ENCODE results near the gene HAUS3.
"Not testable (repeated sequence)": the region's sequence is repeated elsewhere in the genome, so short reads cannot be mapped to it uniquely, and the experiment has no call there.

Gene HAUS3

DNA sequence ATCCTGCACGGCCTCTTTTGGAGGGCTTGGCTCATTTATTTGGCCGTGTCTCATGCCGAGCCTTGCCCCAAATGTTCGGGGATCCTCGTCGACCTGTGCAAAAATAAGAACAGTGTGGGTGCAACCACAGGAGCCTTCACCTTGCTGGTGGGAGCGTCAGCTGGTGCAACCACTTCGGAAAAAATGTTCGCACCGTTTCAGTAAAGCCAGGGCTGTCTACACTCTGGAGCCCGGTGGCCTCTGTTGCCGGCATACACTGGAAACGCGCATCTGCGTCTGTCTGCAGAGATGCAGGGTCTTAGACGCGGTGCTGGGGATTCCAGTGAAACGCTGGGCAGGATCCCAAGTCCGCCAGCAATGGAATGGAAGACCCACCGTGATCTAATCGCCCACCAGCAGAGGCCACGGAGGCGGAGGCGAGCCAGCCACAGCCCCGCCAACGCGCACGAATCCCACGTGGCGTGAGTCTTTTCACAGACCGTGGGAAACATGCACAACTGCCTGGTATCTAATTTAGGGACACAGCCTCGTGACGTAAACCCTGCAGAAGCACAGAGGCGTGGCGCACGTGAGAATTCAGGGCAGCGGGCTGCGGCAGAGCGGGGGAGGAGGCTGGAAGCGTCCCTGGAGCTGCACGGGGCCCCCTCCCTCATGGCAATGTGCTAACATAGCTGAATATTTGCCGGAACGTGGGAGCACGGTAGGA lies 33.8 kb upstream of the HAUS3 start:
- DNase-seq = no peak

DNA sequence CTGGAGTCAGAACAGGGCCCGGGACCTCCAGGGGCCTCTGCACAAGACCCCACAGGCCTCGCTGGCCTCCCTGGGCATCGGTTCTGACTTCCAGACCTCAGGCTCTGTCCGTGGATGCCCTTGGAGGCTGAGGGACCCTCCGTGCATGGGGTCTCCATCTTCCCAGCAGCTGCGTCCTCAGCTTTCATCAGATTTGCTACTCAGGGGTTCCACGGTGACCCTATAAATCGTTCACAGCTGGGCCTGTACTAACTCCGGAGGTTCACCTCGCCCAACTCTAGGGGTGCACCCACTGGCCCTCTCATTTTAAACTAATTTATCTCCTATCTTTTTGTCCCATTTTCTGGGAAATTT lies 33.1 kb upstream of the HAUS3 start:
- DNase-seq = not testable (repeated sequence)

DNA sequence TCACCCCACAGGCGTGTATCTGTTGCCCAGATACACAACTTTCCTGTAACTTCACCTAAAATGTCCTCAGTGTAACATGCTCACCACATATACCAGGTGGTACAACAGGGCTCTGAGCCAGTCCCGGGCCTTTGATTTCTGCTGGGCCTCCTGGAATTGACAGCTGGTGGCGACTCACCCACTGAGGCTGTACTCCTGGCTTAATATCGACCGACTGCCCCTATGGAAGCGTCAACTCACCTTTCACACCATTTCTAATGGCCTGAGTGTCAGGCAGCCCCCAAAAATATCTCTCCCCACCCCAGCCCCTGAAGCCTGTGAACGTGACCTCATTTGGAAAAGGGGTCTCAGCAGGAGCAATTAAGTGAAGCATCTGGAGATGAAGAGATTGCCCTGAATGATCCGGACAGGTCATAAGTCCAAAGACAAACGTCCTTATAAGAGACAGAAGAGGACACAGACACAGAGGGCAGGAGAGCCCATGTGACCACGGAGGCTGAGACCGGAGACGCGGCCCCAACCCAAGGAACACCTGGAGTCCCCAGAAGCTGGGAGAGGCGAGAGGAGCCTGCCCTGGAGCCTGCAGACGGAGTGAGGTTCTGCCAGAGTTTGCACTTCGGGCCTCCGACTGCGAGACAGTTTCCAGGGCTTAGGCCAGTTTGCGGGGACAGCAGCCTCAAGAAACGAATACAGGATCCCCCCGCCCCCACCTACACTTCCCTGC lies 32.6 kb upstream of the HAUS3 start:
- no peak for DNase-seq

DNA sequence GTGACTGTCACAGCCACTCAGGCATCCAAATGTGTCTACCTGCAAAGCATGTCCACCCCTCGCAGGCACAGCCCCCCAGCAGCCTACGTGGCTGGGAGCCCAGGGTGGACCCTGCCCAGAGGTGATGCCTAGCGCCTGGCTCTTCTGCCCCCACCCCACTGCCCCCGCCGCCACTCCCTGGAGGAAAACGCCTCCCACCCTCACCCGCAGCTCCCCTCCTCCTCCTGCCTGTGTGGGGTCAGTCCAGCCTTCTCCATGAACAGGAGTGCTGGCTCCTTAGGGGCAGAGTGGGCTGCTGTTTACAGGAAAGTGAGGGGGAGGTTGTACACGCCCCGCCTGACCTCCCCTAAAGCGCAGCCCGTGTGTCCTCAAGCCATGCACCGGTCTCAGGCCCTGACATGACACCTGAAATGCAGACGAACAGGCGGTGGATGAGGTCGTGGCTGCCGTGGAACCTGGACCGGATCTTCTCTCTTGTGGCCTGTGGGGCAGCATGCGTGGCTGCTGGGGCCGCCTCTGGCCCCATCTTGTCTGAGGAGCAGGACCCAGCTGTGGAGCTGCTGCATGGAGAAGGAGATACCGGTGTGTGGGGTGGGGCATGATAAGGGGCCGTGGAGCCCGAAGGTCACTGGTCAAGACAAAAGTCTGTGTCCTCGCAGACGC lies 31.9 kb upstream of the HAUS3 start:
- DNase-seq = no peak

DNA sequence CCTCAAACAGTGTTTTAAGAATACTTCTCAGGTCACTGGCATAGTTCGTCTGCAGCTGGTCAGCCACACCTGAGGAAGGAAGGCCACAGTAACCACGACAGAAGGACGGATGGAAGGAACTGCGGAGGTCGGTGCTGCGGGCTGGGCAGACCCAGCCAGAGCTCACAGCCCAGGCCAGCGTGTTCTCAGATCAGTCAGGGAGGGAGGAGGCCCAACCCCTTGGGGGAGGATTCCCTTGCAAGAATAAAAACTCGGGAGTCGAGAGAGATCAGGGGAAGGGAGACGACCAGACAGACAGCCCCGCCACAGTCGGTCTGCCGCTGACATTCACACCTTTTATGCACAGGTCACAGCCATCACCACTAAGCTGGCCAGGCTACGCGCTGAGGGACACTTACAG lies 31.3 kb upstream of the HAUS3 start:
- DNase-seq = no peak

DNA sequence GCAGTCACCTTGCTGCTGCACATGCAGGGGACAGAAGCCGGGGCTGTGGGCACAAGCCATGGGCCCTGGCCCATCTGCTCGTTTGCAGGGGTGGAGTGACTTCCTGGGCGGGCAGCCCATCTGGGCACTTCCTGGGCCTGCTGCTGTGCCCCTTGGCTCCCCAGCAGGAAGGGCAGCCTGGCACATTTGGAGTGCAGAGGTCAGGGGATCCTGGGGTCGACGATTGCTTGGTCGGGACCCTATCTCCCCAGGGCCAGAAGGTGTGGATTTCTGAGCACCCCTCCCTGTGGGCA lies 30.9 kb upstream of the HAUS3 start:
- no peak for DNase-seq

DNA sequence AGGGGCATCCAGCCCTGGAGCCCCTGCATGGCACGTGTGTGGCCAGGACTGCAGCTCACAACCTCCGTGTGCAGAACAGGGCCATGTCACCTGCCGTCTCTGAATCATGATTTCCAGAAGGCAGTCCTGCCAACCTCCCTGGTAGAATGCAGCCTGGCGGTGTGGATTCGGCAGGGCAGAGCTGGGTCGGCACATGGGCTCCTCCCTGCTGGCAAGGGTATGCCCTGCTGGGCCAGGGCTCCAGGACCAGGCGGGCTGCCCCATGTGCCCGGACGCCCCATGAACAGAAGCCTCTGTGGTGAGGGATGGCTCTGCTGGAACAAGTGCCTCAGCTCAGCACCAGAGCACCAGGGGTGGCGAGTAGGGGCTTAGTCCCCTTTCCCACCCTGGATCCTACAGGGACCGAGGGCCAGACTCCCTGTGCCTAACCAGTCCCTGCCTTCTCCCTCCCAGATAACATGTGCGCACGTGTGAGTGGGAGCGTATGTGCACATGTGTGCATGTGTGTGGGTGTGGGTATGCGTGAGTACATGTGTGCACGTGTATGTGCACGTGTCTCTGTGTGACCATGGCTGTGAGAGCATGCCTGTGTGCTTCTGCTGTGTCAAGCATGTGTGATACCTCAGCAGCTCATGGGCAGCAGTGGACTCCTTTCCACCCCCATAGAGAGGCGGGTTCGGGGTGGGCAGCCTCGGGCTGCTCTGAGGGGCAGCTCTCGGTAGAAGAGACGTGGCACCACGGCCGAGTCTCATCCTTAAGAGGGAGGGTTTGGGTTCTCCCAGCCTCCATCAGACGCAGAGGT lies 30.3 kb upstream of the HAUS3 start:
- no peak for DNase-seq

DNA sequence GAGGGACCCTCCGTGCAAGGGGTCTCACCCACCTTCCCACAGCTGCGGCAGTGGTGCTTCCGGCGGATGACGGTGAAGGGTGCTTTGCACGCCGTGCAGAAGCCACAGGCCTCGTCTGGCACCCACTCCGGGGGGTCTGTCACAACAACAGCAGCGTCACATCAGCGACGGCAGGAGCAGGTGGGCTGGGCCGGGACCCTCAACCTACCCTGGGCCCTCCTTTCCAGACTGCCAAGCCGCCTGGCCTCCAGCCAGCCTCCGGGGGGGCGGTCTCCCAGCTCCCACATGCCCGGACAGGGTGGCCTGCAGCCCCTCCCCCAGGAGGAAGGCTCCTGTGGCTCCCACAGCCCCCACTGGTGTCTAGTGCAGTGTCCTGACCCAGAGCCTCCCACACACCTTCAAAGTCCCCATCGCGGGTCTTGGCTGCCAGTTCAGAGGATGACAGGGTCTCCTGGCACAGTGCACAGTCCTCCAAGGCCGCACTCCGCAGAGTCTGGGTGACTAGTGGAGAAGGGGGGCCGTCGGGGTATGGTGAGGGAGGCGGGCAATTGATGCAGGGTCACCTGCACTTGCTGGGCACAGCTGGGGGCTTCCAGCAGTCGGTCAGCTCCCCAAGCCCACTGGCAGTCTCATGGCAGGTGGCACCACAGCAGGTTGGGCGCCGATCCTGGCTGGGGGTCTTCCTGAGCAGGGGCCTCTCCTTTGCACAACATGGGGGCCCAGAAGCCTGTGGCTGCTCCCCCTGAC lies 29.5 kb upstream of the HAUS3 start:
- DNase-seq = no peak

DNA sequence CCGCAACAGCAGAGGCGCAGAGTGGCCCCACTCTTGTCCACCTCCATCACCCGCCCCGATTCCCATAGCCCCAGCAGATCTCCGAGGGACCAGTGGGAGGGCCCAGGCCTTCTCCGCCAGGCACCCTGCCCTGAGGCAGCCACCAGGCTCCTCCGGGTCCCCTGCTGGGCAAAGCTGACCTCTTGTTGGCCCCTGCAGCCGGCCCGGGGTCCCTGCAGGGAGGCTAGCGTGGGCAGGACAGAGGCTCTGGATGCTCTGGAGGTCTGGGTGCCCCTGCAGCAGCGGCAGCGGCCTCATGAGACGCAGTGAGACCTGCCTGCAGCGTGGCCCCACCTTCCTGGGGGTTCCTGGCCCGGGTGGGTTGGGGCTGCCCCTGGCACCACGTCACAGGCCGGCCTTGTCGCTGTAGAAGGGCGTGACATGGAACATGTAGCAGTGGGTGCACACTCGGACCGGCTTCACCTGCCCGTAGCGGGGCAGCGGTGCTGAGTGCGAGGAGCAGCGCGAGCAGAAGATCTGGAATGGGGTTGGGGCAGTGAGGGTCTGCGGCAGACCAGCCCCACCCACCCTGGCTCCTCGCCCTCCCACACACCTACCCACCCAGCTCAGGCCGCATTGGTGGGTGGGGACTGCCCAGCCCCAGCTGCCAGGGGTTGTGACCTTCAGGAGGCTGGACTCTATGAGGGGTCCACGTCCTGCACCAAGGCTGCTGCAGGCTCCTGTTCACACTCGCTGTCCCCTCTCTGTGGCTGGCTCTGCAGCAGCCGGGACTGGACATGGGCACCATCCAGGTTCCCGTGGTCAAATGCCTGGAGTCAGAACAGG lies 28.6 kb upstream of the HAUS3 start:
- no peak for DNase-seq

DNA sequence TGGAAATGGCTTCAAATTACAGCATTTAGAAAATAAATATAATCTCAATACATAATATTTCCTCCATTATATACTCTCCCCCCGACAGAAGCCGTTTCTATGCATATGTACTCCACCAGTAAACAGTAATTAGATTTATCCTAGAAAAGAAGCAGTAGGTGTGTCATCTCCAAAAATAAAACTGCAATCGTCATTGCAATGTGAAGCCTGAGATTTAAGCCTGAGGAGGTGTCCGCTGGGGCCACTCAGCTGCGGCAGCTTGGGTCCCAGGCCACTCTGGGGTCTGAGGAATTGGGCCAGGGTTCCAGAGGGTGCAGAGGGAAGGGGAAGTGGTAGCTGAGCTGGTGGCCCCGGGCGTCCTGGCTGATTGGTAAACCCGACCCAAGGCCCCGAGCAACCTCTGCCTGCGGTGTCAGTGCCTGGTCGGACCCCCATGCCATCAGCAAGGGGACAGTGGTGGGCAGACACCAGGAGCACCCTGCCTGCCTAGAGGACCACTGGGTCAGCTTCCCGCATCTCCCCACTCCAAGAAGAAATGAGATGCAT lies 27.8 kb upstream of the HAUS3 start:
- no peak for DNase-seq

DNA sequence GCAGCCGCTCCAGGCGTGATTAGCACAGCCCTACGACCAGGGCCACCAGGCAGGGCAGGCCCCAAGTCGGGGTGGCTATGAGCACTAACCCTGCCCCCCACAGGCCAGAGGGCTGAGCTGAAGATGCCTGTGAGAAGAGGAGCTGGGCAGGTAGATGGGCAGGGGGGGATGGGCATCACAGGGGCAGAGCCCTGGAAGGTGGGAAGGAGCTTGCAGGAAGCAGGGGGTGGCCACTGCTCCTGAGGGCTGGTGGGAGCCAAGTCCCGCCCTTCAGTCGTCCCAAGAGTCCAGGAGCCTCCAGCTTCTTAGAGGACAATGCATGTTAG lies 27.2 kb upstream of the HAUS3 start:
- no peak for DNase-seq

DNA sequence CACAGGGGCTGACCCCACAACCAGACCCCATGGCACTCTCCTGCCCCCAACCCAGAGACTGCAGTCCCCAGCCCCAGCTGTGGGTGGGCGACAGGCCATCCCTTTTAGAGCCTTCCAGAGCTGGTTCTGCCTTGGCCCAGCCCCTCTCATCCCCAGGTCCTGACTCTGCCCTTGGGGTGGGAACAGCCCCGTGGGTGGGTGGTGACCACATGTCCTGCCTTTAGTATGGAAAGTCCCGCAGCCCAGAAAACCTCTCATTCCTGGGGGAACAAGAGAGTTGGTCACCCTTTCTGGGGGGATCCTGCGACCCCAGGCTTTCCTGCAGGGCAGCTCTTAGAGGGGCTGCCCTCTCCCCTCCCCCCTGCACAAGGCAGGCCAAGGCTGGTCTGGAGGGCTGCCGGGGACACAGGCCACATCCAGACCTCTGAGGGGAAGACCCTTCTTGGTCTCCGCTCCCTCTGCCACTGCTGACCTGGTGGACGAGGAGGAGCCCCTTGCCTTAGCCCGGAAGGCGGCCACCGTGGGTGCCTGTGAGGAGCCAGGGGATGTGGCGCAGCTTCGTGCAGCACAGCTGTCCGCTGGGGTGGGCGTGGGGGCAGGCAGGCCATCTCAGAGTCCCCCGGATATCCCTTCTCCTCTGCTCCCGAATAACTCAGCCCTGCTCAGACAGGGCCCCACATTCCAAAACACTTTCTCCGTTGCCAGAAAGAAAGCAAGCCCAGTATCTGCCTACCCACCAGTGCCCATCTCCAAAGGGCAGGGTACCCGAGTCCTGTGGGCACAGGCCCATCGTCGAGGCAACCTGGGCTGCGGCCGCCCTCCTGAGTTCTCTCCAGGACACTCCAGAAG lies 26.7 kb upstream of the HAUS3 start:
- no peak for DNase-seq

DNA sequence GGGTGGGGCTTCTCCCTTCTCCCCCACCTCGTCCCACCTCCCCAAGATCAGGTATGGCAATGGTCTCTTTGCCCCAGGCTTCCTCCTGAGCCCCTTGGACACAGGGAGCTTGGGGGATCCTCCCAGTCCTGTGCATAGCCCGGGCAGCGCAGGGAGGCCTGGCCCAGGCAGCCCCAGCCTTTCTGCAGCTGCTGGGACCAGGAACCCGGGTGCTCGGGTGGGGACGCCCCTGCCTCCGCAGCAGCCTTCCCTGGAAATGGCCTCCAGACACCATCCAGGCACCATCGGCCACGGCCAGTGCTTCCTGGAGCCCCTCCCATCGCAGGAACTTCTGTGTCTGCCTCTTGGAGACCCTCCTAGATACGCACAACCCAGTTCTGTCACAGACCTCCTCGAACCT lies 25.9 kb upstream of the HAUS3 start:
- no peak for DNase-seq

DNA sequence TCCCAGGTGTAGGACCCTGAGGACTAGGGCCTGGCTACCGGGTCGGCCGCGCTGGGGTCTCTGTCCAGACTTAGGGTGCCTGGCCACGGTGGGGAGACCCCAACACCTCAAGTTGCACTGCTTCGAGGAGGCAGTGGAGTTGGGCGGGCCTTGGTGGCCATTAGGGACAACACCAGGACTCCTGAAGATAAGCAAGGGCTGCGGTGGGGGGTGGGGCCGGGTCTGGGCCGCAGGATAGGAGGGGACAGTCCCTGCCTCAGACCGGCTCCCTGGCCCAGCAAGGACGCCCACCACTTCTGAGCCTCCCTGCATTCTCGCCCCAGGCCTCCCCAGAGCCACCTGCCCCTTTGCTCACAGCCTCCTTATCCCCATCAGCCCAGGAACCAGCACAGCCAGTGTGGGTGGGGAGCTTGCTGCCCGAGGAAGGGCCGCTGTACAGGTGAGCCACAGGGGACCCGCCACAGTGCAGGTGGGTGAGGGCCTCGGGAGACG lies 25.4 kb upstream of the HAUS3 start:
- no peak for DNase-seq

DNA sequence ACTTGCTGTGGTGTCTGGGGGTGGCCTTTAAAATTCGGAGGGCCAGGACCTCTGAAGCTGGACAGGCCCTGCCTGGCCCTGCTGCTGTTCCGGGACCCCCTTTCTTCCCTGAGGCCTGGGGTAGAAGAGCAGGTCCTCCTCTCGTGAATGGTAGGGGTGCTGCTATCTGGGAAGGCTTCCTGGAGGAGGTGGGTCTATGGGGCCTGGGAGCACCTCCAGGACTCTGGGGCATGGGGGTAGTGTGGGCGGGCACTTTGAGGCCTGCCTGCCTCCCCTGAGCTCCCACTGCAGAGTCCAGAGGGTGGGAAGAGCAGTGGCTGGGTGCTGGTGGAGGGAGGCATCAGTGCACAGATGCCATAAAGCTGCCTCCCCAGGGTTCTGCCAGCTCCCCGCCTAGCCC lies 24.9 kb upstream of the HAUS3 start:
- no peak for DNase-seq

DNA sequence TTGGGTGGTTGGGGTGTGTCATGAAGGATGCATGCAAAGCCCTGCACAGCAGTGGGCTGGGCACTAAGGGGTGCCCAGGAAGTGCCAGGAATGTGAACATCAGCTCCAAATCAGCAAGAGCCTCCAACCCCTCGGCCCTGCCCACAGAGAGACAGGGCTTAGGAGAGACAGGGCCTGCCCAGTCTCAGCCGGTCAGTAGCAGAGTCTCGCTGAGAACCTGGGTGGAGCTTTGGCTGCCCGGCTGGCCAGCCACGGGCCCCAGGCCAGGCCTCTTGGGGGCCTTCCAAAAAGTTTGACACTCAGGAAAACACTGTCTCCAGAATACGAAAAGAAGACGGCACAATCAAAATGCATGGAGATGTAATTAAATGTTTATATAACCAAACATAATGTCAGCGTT lies 24.3 kb upstream of the HAUS3 start:
- DNase-seq = peak; percentile 80

DNA sequence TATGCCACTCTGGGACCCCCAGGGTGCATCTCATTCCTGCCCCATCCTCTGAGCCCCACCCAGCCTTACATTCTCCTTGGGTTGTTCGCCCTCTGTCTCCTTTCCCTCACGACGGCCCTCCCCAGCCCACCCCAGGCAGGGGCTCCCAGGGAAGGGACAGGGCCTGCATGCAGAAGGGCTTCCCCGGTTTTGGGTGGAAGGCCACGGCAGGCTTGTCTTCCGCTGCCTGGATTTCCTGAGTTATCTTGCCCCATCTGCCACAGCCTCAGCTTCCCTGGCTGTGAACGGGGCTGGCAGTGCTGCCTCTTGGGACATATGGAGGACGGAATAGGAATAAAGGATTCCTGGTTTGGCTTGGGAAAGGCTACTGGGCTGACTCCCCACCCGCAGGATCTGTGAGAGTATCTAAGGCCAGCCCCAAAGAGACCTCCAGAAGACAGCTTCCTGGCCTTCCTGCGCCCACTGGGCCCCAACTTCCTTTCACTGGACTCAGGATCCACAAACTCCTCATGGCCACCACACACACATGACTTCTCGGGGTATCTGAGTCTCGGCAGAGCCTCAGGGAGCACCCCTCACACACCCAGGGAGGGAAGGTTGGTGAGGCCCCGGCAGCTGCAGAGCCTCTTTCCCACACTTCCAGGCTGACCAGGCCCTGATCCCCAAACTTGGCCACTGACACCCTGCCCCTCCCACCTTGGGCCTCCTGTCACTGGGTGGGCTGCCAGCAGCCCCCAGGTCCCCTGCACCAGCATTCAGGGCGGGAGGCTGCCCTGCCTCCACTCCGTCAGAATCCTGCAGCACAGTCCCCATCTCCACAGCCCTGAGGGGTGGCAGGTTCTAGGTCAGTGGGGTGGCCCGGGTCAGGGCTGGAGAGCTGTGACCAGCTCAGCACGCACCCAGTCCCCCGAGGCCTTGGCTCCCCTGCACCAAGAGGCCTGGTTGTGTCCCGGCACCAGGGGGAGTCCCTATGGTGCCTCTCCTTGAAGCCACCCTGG lies 23.5 kb upstream of the HAUS3 start:
- DNase-seq = no peak

DNA sequence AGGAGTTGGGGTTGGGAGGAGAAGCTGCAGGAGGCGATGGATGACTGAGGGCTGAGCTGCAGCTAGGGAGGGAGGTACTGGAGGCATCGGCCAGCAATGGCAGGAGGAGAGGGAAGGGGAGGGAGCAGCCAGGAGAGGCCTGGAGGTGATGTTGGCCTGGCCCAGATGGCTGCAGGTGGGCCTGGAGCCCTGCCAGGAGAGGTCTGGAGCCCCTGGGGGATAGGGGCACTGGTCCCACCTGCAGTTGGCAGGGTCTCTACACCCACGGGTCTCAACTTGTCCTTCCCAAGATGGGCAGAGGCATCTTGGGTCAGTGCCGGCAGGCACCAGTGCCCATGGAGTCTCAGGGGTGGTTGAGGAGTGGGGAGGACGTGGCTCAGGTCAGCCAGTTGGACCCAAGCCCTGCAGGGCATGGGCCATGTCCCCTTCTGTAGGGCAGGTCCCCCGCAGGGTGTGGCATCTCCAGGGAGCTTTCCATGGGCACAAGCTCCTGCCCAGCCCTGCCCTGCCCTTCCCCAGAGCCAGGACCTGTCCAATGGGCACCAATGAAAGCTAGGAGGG lies 22.6 kb upstream of the HAUS3 start:
- no peak for DNase-seq

DNA sequence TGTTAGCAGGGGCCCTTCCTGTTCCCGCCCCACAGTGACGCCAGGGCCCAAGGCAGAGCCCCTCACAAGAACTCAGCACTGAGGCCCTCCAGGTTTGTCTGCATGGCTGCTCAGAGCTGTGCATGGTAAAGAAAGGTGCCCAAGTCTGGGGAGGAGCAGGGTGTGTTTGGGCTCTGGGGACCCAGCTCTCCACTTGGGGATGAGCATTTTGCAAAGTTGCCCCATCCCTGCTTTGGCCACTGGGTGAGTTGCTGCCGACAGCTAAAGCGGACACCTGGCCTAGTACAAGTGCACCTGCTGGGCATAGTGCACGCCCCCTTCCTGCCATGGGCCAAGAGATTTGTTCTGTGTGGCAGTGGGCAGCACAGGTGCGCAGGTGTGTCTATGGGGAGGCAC lies 22.0 kb upstream of the HAUS3 start:
- DNase-seq = peak; percentile 20
